Skeletal muscle cell (primary cell): ENCODE measurements around the gene DNAJC11.

Experiments
- DNase-seq: peaks from one replicate; pipeline ENCODE4 v3.0.0-alpha.2; 2010; ENCODE audit warnings: low read depth
- H3K4me3 ChIP-seq: 2 replicates; pipeline ENCODE4 v1.5.1; 2011; ENCODE audit warnings: low read depth, mild to moderate bottlenecking, control low read depth, low read length, moderate library complexity

DNAJC11 gene

DNA sequence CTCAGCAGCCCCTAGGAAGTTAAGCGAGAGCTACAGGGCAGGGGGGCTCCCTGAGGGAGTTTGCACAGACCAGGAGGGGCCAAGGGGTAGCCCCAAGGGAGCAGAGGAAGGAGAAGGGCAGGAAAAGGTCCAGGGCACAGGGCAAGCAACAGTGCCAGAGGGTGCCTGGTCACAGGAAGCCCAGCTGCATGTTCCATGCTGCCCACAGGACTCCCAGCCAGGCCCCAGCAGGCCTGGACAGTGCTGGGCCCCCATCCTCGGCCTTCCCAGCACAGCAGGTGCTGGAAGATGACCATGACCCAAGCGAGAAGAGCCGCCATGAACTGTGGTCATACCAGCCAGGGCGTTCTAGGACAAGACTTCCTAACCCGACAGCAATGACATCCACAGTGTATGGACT lies 110.0 kb downstream of the DNAJC11 start:
- H3K4me3 ChIP-seq, result no peak overlapping the region
- no peak for DNase-seq

DNA sequence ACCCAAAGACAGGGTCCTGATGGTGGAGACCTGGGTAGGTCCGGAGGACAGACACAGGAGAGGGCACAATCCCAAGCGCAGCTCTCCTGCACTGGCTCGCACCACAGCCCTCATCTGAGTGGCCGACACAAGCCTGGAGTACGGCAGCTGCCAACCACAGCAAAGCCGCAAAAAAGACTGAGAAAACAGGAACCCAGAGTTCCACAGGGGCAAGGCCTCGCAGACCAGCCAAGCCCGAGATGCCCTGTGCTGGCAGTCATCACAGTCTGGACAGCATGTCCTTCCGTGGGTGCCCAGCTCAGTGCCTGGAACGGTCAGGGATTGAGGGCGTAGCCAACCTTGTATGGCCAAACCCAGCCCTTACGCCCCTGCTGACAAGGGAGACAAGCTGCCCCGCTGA lies 110.4 kb downstream of the DNAJC11 start:
- H3K4me3 ChIP-seq, result no peak overlapping the region
- no peak for DNase-seq

DNA sequence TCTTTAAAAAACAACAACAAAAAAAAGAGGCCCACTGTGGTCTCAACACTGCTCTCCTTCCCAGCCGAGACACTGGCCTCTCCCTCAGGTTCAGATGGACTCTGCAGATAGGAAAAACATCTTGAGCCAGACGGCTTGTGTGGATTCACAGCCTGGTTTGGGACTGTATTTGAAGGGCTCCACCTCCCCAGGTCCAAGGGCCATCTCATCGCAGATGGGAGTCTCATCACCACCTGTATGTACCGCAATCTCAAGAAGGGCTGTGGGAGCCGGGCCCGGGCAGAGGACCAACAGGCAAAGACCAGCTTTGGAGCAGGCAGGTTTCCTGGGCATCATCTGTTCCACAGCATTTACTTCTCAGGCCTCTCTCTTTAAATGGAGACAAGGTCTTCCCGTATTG lies 111.6 kb downstream of the DNAJC11 start:
- H3K4me3 ChIP-seq, result no peak overlapping the region
- no peak for DNase-seq

DNA sequence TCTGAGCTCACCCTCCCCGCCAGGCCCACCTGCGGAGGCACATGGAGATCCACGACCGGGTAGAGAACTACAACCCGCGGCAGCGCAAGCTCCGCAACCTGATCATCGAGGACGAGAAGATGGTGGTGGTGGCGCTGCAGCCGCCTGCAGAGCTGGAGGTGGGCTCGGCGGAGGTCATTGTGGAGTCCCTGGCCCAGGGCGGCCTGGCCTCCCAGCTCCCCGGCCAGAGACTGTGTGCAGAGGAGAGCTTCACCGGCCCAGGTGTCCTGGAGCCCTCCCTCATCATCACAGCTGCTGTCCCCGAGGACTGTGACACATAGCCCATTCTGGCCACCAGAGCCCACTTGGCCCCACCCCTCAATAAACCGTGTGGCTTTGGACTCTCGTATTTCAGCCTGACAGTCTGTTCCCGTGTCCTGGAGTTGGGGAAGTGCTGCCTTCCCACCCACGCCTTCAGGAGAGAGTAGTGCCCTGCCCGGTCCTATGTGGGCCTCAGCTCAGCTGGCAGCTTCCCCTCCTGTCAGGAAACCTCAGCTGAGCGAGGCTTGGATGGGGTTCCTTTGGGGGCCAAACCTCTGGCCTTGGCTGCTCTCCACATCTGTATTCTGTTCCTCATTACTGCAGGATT lies 112.6 kb downstream of the DNAJC11 start:
- no peak for DNase-seq
- no peak overlapping the region for H3K4me3 ChIP-seq

DNA sequence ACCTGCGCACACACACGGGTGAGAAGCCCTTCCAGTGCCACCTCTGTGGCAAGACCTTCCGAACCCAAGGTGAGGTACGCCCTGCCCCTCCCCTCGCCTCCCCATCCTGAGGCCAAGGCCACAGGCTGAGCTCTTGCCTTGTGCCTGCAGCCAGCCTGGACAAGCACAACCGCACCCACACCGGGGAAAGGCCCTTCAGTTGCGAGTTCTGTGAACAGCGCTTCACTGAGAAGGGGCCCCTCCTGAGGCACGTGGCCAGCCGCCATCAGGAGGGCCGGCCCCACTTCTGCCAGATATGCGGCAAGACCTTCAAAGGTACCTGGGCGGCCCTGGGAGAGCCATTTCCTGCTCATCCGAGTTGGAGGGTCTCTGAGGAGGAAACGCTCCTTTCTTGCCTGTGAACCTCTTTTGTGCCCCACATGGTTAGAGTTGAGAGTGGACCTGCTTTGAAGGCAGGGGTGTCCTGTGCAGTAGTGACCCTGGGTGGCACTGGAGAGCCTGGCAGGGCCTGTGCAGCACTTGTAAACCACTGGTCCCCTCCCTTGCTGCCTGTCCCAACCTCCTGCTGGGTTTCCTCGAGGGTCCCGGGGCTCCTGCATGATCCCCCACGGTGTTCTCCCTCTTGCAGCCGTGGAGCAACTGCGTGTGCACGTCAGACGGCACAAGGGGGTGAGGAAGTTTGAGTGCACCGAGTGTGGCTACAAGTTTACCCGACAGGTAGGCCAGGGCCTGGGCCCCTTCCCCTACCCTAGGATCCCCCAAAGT lies 113.3 kb downstream of the DNAJC11 start:
- no peak overlapping the region for H3K4me3 ChIP-seq
- DNase-seq, result no peak

DNA sequence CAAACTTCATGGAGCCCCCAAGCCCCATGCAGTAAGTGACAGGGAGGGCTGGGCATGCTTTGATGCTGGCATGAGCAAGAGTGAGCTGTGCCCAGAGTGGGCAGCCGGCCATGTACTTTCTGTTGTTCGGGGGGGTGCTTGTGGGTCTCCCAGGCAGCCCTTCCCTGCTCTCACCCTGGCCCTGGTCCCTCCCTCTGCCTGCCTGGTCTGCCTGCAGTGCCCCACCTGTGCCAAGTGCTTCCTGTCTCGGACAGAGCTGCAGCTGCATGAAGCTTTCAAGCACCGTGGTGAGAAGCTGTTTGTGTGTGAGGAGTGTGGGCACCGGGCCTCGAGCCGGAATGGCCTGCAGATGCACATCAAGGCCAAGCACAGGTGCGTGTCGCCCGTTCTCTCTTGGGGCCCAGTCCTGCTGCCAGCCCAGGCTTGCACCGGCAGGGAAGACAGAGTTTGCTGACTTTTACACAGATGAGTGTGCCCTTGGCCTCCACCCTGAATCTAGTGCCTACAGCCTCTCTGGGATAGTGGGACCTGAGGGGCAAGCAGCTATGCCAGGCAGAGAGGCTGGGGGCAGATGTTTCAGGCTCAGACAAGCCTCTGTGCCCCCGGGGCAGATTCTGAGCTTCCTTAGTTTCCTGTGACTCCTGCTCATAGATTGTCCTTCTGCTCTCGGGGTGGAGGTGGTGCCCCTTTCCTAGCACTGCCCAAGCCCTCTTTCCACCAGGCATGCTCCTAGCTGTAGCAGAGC lies 114.2 kb downstream of the DNAJC11 start:
- DNase-seq, result no peak
- no peak overlapping the region for H3K4me3 ChIP-seq

DNA sequence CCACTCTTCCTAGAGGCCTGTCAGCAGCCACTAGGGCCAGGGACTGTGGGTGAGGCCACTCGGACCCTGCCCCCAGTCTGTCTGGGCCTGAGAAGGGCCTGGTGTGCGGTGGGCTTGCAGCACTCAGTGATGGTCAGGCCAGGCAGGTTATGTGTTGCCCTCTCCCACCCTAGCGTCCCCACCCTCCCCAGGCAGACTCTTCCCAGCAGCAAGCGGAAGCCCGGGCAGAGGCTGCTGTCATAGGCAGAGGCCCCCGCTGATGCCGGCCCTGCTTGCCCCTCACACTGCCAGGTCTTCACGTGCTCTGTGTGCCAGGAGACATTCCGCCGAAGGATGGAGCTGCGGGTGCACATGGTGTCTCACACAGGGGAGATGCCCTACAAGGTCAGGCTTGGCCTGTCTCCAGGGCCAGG lies 115.2 kb downstream of the DNAJC11 start:
- H3K4me3 ChIP-seq, result no peak overlapping the region
- no peak for DNase-seq

DNA sequence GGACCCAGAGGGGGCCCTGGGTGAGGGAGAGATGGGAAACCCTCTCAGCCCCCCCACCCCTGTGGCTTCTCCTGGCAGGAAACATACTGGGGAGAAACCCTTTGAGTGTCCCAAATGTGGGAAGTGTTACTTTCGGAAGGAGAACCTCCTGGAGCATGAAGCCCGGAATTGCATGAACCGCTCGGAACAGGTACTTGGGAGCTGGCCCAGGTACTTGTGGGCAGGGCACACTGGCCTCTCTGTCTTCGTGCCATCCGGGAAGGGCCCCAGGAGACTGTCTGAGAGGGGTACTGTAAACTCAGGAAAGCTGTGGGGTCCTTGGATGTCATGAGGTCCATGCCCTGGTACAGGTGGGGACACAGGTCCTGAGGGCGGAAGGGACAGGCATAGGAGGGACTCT lies 115.8 kb downstream of the DNAJC11 start:
- DNase-seq, result no peak

DNA sequence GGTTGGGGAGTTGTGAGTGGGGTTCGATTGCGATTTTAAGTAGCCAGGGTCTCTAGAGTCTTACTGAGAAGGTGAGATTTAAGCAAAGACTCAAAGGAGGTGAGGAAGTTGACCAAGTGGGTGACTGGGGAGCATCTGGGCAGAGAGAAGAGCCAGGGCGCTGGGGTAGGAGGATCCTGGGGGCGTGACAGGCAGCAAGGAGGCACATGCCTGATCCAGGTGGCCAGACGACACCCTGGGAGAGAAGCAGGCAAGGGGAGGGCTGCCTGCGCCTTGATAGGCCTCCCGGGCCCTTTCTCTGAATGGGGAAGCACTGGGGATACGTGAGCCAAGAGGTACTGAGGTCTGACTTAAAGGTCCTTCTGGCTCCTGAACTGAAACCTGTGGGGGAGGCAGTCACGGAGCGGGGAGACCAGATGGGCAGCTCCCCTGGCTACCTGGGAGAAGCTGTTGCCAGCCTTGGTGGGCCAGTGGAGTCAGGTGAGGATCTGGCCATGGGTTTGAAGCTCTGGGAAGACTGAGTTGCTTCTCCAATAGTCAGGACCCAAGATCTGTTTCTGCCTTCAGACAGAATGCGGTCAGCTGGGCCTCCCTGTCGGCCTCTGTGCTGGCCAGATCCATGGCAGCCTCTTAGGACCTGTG lies 116.4 kb downstream of the DNAJC11 start:
- H3K4me3 ChIP-seq, result no peak overlapping the region
- DNase-seq, result no peak

More for the DNA sequence above, 115.8 kb downstream of the DNAJC11 start:
- H3K4me3 ChIP-seq, result no peak overlapping the region
